ENCODE data around the gene MMP15.
"Not testable (repeated sequence)": the region's sequence is repeated elsewhere in the genome, so short reads cannot be mapped to it uniquely, and the experiment has no call there.

MMP15 gene

DNA sequence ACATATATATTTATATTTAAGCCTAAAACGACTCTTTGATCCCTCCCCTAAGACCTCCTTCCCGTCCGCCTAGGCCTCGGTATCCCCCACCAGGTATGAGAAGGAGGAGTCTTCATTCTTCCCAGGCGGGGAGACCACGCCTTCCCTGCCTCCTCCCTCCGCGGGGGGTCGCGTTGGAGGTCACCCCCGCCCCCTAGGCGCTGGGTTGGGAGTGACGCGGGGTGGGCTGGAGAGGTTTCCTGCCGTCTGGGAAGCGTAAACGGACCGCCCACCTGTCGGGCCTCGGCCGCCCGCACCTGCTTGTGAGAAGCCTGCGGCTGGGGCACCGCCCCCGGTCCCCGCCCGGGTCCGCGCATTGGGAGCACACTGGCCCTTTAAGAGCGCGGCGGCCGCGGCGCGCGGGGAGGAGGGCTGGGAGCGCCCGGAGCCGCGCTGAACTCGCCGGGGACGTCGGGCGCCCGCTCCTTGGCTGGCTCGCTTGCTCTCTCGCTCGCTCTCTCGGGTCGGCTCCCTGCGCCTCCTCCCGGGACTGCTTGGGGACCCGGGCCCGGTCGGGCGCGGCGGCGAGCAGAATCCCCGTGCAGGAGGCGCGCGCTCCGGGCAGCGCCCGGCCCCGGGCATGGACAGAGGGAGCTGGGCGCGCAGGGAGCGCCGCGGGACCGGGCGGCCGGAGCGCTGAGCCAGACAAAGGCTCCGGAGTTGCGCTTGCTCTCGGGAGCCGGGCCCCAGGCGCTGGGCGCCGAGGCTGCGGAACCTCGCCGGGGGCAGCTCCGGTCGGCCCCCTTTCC lies at the start of gene MMP15:
MMP15 (plus strand) TSS at position 404 of the 788 bp plus-strand sequence. CDS start 597 bp downstream, outside the sequence.
- in situ Hi-C loops (cut with HindIII; ENCODE audit: low pct_unique_long_range_greater_than_20kb, low sequenced_read_pairs): no loop called here
- no peak for TF ChIP-seq JUND (IDR thresholded peaks at IDR 0.05; ENCODE audit: low read depth)
- peak; percentile 72 to 86 for DNase-seq (ENCODE audit: low read depth in 1 of 2, low spot score in 1 of 2)

DNA sequence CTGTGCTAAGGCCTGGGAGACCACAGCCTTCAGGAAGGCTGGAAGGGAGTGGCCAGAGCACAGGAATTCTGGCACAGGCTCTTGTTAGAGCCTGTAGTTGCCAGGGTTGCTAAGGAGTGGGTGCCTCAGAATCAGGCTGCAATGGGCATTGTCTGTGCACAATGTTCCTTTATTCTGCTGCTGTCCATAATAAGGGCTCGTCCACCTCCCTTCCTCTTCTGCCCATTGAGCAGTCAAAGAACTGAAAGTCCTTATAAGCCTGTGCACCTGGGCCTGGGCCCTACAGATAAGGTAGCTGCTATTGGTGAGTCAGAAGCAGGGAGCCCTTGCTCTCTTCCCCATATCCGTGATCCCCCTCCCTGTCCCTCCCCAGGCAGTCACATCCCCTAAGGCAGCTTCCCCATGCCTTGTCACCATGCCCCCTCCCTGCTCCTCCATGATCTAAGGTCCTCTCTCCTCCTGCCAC lies 49.2 kb upstream of the MMP15 start:
- DNase-seq (ENCODE audit: low read depth in 1 of 2, low spot score in 1 of 2): no peak
- TF ChIP-seq JUND (IDR thresholded peaks at IDR 0.05; ENCODE audit: low read depth): no peak
- in situ Hi-C loops (cut with HindIII; ENCODE audit: low pct_unique_long_range_greater_than_20kb, low sequenced_read_pairs): no loop called here

DNA sequence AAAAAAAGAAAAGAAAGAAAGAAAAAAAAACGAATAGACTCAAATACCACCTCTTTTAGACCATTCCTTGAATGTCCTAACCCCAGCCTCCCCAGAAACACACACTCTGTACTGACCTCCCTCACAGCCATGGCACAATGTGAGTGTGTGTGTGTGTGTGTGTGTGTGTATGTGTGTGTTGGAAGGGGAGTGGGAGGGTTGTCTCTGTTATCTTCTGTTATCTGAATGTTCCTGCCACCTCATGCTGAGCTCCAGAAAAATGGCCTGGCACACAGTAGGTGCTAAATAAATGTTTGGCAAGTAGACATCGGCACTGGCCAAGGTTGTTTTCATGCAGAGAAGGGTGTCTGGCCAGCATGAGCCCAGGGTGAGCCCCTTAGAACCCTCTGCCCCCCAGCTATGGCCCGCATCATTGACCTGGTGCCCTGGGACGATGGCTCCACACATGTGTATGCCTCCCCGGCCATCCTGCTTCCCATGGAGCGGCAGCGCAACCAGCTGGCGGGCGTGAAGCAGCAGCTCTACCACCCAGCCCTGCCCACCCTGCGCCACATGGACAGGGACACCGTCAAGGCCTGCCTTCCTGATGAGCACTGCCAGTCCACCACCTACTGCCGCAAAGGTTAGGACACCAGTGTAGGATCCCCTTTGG lies 48.0 kb upstream of the MMP15 start:
- in situ Hi-C loops (cut with HindIII; ENCODE audit: low pct_unique_long_range_greater_than_20kb, low sequenced_read_pairs): no loop called here
- no peak for DNase-seq (ENCODE audit: low read depth in 1 of 2, low spot score in 1 of 2)
- TF ChIP-seq JUND (IDR thresholded peaks at IDR 0.05; ENCODE audit: low read depth): no peak

DNA sequence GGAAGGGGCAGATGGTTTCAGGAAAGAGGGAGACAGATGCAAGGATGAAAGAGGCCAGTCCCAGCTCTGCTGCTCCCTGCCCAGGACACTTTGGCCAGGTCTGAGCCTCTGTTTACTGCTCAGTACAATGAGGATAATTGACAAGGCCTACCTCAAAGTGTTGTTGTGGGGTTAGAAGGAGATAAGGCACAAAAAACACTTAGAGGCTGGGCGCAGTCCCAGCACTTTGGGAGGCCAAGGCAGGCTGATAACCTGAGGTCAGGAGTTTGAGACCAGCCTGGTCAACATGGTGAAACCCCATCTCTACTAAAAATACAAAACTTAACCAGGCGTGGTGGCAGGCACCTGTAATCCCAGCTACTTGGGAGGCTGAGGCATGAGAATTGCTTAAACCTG lies 47.5 kb upstream of the MMP15 start:
- DNase-seq (ENCODE audit: low read depth in 1 of 2, low spot score in 1 of 2); in situ Hi-C loops (cut with HindIII; ENCODE audit: low pct_unique_long_range_greater_than_20kb, low sequenced_read_pairs): not testable (repeated sequence)

DNA sequence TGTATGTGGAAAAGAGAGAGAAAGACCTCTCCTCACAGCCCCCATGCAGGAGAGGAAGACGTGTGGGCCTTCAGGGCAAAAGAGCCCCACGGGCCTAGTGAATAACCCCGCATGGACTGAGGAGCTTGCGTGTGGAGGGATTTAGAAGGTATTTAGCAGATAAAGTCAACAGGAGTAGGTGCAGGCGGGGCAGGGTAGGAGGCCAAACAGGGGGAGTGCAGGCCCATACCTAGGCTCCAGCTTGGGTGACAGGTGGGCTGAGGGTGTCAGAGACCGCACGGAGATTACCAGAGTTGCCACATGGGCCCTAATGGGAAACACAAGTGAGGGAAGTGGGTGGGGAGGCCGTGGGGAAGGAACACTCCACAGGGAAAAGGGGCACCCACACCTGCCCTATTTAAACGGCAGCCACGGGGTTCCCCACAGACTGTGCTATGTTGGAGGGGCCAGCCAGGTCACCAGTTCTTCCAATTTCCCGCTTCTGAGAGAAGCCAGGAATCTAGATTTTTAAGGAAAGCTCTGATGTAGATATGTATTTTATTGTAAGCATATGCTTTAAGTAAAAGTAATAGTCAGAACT lies 46.5 kb upstream of the MMP15 start:
- TF ChIP-seq JUND (IDR thresholded peaks at IDR 0.05; ENCODE audit: low read depth): no peak
- in situ Hi-C loops (cut with HindIII; ENCODE audit: low pct_unique_long_range_greater_than_20kb, low sequenced_read_pairs): no loop called here
- no peak for DNase-seq (ENCODE audit: low read depth in 1 of 2, low spot score in 1 of 2)

DNA sequence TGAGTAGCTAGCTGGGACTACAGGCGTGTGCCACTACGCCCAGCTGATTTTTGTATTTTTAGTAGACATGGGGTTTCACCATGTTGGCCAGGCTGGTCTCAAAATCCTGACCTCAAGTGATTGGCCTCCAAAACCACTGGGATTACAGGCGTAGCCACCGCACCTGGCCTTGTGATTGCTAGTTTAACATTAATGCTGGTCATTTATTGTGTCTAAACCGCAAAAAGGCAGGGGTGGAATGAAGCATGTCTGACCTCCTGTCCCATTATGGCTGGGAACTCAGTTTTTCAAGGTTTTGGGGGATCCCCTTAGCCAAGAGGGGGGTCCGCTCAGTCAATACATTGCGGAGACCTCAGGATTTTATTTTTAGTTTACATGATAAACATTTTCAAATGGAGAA lies 43.9 kb upstream of the MMP15 start:
- DNase-seq (ENCODE audit: low read depth in 1 of 2, low spot score in 1 of 2): no peak
- in situ Hi-C loops (cut with HindIII; ENCODE audit: low pct_unique_long_range_greater_than_20kb, low sequenced_read_pairs): no loop called here
- no peak for TF ChIP-seq JUND (IDR thresholded peaks at IDR 0.05; ENCODE audit: low read depth)

DNA sequence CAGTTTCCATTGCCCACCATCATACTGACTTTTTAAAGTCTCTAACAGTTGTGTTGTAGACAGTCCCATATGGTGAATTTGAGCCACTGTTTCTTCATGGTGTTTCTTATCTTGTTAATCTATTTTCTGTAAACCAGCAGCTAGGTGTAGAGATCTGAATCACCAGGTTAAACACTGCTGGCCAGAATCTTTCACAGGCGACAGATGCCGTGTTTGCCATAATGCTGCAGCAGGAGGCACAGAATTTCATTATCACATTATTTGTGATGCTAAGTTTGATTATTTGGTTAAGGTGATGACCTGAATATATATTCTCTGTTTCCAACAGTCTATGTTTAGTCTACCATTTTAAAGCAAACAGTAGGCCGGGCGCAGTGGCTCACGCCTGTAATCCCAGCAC lies 43.2 kb upstream of the MMP15 start:
- TF ChIP-seq JUND (IDR thresholded peaks at IDR 0.05; ENCODE audit: low read depth): no peak
- in situ Hi-C loops (cut with HindIII; ENCODE audit: low pct_unique_long_range_greater_than_20kb, low sequenced_read_pairs): no loop called here

DNA sequence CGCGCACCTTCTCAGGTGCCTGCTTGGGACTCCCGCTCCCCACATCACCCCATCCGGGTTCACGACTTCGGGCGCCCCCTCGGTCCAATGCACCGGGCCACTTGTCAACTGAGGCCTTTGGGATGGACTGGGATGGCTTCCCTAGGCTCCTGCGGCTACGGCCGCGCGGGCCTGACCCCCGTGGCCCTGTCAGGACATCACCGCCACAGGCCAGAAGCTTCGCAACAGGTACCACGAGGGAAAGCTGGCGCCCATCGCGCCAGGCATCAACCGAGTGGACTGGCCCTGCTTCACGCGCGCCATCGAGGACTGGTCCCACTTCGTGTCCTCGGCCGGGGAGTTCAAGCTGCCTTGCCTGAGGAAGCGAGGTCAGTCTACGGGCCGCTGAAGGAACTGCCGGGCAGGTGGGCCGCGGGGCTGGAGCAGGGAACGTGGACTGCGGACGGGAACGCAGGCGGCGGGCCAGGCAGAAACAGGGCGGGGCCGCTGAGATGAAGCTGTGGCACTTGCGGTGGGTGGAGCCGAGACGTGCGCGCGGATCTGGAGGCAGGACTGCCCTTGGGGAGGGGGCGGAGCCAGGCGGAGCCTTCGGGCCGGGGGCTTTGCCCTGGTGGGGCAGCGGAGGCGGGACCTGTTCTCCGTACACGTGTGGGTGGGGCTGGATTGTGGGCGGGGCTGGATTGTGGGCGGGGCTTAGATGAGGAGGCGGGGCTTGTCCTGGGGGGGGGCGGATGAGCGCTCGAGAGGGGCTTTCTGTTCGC lies 40.9 kb upstream of the MMP15 start:
- TF ChIP-seq JUND (IDR thresholded peaks at IDR 0.05; ENCODE audit: low read depth): no peak
- DNase-seq (ENCODE audit: low read depth in 1 of 2, low spot score in 1 of 2): peak in 1 of 2 experiments; percentile 74
- in situ Hi-C loops (cut with HindIII; ENCODE audit: low pct_unique_long_range_greater_than_20kb, low sequenced_read_pairs): no loop called here

More for the DNA sequence above, 43.2 kb upstream of the MMP15 start:
- no peak for DNase-seq (ENCODE audit: low read depth in 1 of 2, low spot score in 1 of 2)

DNA sequence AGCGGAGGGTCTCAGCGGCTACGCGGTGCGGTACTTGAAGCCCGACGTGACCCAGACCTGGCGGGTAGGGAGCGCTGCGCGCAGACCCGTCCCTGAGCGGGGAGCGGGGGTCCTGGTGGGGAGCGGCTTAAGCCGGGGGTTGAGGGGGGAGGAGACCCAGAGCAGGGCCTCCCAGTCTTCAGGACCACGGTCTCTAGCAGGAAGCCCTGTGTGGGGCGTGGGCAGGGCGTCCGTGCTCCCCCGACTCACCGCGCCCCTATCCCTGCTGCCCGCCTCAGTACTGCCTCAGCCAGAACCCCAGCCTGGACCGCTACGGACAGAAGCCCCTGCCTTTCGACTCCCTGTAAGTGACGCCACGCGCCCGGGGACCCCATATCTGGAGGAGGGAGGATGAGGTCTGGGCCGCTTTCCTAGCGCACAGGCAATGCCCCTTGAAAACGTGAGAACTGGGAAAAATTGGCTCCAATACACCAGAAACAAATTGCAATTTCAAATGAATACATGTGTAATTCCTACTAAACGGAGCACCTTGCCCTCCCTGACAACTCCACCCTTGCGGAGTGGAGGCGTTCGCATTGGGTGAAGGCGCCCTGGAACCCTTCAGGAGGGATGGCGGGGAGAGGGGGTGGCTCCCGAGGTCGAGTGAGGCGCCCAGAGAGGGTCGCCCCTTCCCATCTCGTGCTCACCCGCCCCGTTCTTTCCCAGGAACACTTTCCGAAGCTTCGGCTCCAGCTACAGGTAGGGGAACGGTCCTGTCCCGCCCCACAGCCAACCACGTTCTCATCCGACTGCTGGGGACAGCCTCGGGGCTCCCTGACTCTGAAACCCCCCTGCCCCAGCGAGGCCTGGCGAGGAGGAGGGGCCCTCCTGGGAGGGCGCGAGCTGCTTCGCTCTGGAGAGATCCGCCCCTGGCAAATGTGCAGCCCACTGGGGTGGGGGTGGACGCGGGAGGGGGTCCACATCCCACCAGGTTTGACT lies 40.1 kb upstream of the MMP15 start:
- DNase-seq (ENCODE audit: low read depth in 1 of 2, low spot score in 1 of 2): no peak
- in situ Hi-C loops (cut with HindIII; ENCODE audit: low pct_unique_long_range_greater_than_20kb, low sequenced_read_pairs): no loop called here
- no peak for TF ChIP-seq JUND (IDR thresholded peaks at IDR 0.05; ENCODE audit: low read depth)

DNA sequence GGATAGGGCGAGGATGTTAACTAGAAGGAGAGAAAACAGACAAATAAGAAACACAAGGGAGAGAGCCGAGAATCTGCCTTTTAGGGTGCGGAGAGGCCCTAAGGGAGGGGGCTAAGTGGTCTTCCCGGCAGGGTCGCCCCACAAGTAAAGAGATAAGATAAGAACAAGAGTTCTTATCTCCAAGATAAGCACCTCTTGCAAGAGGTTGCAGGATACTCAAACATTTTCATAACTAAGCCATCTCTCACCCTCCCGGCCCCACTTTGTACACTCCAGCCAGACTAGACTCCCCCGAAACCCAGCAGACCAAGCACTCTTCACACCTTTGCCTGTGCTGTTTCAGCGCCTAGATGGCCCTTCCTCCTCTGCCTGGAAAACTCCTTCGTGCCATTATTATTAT lies 39.4 kb upstream of the MMP15 start:
- TF ChIP-seq JUND (IDR thresholded peaks at IDR 0.05; ENCODE audit: low read depth): no peak
- in situ Hi-C loops (cut with HindIII; ENCODE audit: low pct_unique_long_range_greater_than_20kb, low sequenced_read_pairs): no loop called here
- DNase-seq (ENCODE audit: low read depth in 1 of 2, low spot score in 1 of 2): no peak

DNA sequence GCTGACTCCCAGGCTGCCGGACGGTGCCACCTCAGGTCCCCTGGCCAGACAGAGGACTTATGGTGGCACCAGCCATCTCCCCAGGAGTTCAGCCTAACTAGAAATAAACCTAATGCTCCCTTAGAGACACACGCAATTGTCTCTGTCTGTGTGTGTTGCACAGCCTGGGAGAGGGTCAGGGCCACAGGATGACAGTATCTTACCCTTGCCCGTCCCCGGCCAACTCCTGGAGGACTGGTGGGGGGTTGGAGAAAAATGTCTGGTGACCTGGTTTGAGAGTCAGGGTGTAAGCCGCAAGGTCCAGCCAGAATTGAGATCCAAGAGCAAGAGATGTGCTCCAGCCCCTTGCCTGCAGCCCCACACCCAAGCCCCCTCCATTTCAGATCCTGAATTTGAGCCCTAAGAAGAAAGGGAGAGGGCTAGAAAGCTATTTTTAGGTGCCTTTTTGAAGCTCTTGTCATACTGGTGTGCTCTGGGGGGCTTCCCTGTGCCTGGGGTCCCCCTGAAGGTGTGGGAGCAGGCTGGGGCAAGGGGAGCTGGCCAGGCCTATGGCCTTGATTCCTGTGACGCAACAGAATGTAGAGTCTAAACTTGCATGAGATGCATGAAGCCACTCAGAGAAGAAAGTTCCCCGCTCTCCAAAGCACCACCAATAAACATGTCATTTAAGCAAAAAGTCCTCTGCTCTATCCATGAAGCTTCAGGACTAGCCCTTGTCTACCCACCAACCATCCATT lies 37.9 kb upstream of the MMP15 start:
- no peak for DNase-seq (ENCODE audit: low read depth in 1 of 2, low spot score in 1 of 2)
- in situ Hi-C loops (cut with HindIII; ENCODE audit: low pct_unique_long_range_greater_than_20kb, low sequenced_read_pairs): no loop called here
- TF ChIP-seq JUND (IDR thresholded peaks at IDR 0.05; ENCODE audit: low read depth): no peak

All from T47D (cell line).